ENCODE results near the gene ACSL1. TPM values are rescaled to one million over a fixed set of nuclear protein-coding genes. Genes with fewer than 3 reads are reported as not detected.

ACSL1 gene
- total RNA-seq, 1 donor from 2014 or later: 6.4 TPM

- TF ChIP-seq CTCF (IDR thresholded peaks at IDR 0.05; ENCODE audit: unreplicated experiment): no peak
- Mint-ChIP-seq H3K9me3 (ENCODE audit: low read depth) (no peaks in the 10 kb centered on the region), H3K27ac (no peak overlapping the region), H3K4me1 (ENCODE audit: low read depth) (peaks cover 10% of the 10 kb centered on the region), H3K27me3 (peaks cover 13% of the 10 kb centered on the region), H3K36me3 (ENCODE audit: insufficient read depth) (no peaks in the 10 kb centered on the region), H3K4me3 (ENCODE audit: low read depth) (no peak overlapping the region)
- DNase-seq (ENCODE audit: low spot score, unreplicated experiment): no peak
These were observed 21.9 kb downstream of the ACSL1 start for GRCh38 chr4:184803874-184804273.

GRCh38 chr4:184803133-184803532 is 22.6 kb downstream of the ACSL1 start:
- no peaks in the 10 kb centered on the region for H3K36me3 Mint-ChIP-seq (ENCODE audit: insufficient read depth)
- peaks cover 12% of the 10 kb centered on the region for H3K27me3 Mint-ChIP-seq
- H3K4me1 Mint-ChIP-seq (ENCODE audit: low read depth): peaks cover 6% of the 10 kb centered on the region
- no peak for DNase-seq (ENCODE audit: low spot score, unreplicated experiment)
- no peaks in the 10 kb centered on the region for H3K9me3 Mint-ChIP-seq (ENCODE audit: low read depth)
- H3K27ac Mint-ChIP-seq: no peak overlapping the region
- no peak overlapping the region for H3K4me3 Mint-ChIP-seq (ENCODE audit: low read depth)
- no peak for TF ChIP-seq CTCF (IDR thresholded peaks at IDR 0.05; ENCODE audit: unreplicated experiment)

GRCh38 chr4:184802697-184803015 is 23.1 kb downstream of the ACSL1 start:
- no peak for TF ChIP-seq CTCF (IDR thresholded peaks at IDR 0.05; ENCODE audit: unreplicated experiment)
- H3K27me3 Mint-ChIP-seq: peaks cover 8% of the 10 kb centered on the region
- no peak overlapping the region for H3K27ac Mint-ChIP-seq
- DNase-seq (ENCODE audit: low spot score, unreplicated experiment): no peak
- no peak overlapping the region for H3K4me3 Mint-ChIP-seq (ENCODE audit: low read depth)
- H3K4me1 Mint-ChIP-seq (ENCODE audit: low read depth): peaks cover 1% of the 10 kb centered on the region
- H3K9me3 Mint-ChIP-seq (ENCODE audit: low read depth): no peaks in the 10 kb centered on the region
- no peaks in the 10 kb centered on the region for H3K36me3 Mint-ChIP-seq (ENCODE audit: insufficient read depth)

- Mint-ChIP-seq H3K27ac (no peak overlapping the region), H3K36me3 (ENCODE audit: insufficient read depth) (no peaks in the 10 kb centered on the region), H3K9me3 (ENCODE audit: low read depth) (no peaks in the 10 kb centered on the region), H3K4me3 (ENCODE audit: low read depth) (no peak overlapping the region), H3K27me3 (peaks cover 8% of the 10 kb centered on the region), H3K4me1 (ENCODE audit: low read depth) (peaks cover 1% of the 10 kb centered on the region)
- DNase-seq (ENCODE audit: low spot score, unreplicated experiment): no peak
- TF ChIP-seq CTCF (IDR thresholded peaks at IDR 0.05; ENCODE audit: unreplicated experiment): no peak
These were observed 23.7 kb downstream of the ACSL1 start for GRCh38 chr4:184801781-184802696.

- Mint-ChIP-seq H3K4me3 (ENCODE audit: low read depth) (no peak overlapping the region), H3K9me3 (ENCODE audit: low read depth) (peaks cover 4% of the 10 kb centered on the region), H3K27ac (no peak overlapping the region), H3K36me3 (ENCODE audit: insufficient read depth) (peaks cover 3% of the 10 kb centered on the region), H3K4me1 (ENCODE audit: low read depth) (no peaks in the 10 kb centered on the region), H3K27me3 (peaks cover 6% of the 10 kb centered on the region)
- no peak for TF ChIP-seq CTCF (IDR thresholded peaks at IDR 0.05; ENCODE audit: unreplicated experiment)
- no peak for DNase-seq (ENCODE audit: low spot score, unreplicated experiment)
These were observed 27.3 kb downstream of the ACSL1 start for GRCh38 chr4:184798504-184798903.
